Breast epithelium (tissue), 4 donors: ENCODE data around the gene LAMC1. TPM values are rescaled to one million over a fixed set of nuclear protein-coding genes. Genes with fewer than 3 reads are reported as not detected.

Experiments used
- DNase-seq, 2 donors: peaks; one replicate each; pipeline ENCODE4 v3.0.0-alpha.2; 2019; ENCODE audit warnings: low spot score in 2 of 2
- H3K27ac ChIP-seq, 2 donors: fragments of 200-600 bp; sonication (generic) in 1 of 2; one replicate each; pipeline ENCODE4 v1.5.1; 2016 to 2019; ENCODE audit warnings: mild to moderate bottlenecking in 1 of 2
- H3K27me3 ChIP-seq, 2 donors: fragments of 200-600 bp; sonication (generic) in 1 of 2; one replicate each; pipeline versions ENCODE4 v1.5.1 to v1.6.0; 2017 to 2019; ENCODE audit warnings: control low read depth in 1 of 2, mild to moderate bottlenecking in 1 of 2
- H3K36me3 ChIP-seq: fragments of 200-600 bp; one replicate; pipeline ENCODE4 v1.5.1; 2019
- H3K4me1 ChIP-seq, 2 donors: fragments of 200-600 bp; sonication (generic); one replicate each; pipeline ENCODE4 v1.5.1; 2016 to 2019; ENCODE audit warnings: control low read depth in 1 of 2
- H3K4me3 ChIP-seq, 3 donors: fragments of 200-600 bp; sonication (generic); 1 replicate in 2 of 3; 2 replicates in 1 of 3; pipeline ENCODE4 v1.5.1; 2016 to 2019; ENCODE audit warnings: mild to moderate bottlenecking in 3 of 3, moderate library complexity in 2 of 3
- H3K9me3 ChIP-seq, 2 donors: fragments of 200-600 bp; sonication (generic) in 1 of 2; one replicate each; pipeline ENCODE4 v1.5.1; 2016 to 2019; ENCODE audit warnings: control low read depth in 1 of 2
- POLR2A ChIP-seq: fragments of 450-650 bp; IDR thresholded peaks from one replicate; pipeline ENCODE4 v1.6.1; 2016; ENCODE audit warnings: antibody characterized with exemption, mild to moderate bottlenecking, moderate library complexity
- POLR2AphosphoS5 ChIP-seq, 3 donors: sonication (generic); formaldehyde crosslinking; IDR thresholded peaks; one replicate each; pipeline ENCODE4 v1.6.1; 2017; ENCODE audit warnings: antibody characterized with exemption in 3 of 3
- intact Hi-C: fragments of 100-400 bp; cut with DNase I; formaldehyde crosslinking; loops from one replicate; pipeline ENCODE4 v1.15.1; 2023; ENCODE audit warnings: low total_unique reads
- total RNA-seq, 3 donors: library from RNA; depleted of rRNA; stranded (reverse); fragments of >200 nt; gene quantifications; one replicate each; pipeline ENCODE4 v1.1.0, GENCODE V29; 2016
- TF ChIP-seq, protein P1 (sequence below), 3 donors: fragments of 450-650 bp; IDR thresholded peaks; one replicate each; pipeline ENCODE4 v1.5.1; 2016 to 2017; ENCODE audit warnings: antibody characterized with exemption in 3 of 3, mild to moderate bottlenecking in 3 of 3, moderate library complexity in 3 of 3

LAMC1 gene
- total RNA-seq, 3 donors from 2014 or later, result 125 to 679 (median 249) TPM

DNA sequence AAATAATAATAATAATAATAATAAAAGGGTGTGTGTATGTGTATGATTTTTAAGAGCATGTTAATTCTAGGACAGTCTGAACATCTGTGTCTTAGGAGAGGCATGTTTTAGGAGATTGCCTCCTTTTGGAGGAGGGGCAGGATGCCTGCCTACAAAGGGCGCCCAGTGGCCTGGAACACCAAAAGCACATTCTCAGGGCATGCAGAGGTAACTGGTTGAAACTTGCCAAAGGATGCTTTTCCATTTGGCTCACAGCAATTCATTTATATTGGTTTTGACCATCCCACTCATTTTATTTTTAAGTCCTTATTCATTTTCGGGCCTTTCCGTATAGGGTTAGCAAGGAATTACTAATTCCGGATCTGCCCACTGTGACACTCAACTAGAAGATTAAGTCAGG, 141.7 kb downstream of the LAMC1 start:
- DNase-seq, result peak in 1 of 2 donors; percentile 68
- no peaks in the 10 kb centered on the region for H3K36me3 ChIP-seq
- H3K4me1 ChIP-seq, result no peaks in the 10 kb centered on the region
- no peaks in the 10 kb centered on the region for H3K9me3 ChIP-seq
- intact Hi-C loops, result no loop called here
- TF ChIP-seq POLR2AphosphoS5 (IDR thresholded peaks at IDR 0.05), result no peak
- TF ChIP-seq, protein P1, sequence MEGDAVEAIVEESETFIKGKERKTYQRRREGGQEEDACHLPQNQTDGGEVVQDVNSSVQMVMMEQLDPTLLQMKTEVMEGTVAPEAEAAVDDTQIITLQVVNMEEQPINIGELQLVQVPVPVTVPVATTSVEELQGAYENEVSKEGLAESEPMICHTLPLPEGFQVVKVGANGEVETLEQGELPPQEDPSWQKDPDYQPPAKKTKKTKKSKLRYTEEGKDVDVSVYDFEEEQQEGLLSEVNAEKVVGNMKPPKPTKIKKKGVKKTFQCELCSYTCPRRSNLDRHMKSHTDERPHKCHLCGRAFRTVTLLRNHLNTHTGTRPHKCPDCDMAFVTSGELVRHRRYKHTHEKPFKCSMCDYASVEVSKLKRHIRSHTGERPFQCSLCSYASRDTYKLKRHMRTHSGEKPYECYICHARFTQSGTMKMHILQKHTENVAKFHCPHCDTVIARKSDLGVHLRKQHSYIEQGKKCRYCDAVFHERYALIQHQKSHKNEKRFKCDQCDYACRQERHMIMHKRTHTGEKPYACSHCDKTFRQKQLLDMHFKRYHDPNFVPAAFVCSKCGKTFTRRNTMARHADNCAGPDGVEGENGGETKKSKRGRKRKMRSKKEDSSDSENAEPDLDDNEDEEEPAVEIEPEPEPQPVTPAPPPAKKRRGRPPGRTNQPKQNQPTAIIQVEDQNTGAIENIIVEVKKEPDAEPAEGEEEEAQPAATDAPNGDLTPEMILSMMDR (IDR thresholded peaks at IDR 0.05), result no peak
- TF ChIP-seq POLR2A, result no peak
- H3K4me3 ChIP-seq, result no peak overlapping the region
- no peaks in the 10 kb centered on the region for H3K27me3 ChIP-seq
- H3K27ac ChIP-seq, result peak overlapping the region in 1 of 2 donors; percentile 63

- DNase-seq, result no peak
- Histone ChIP-seq H3K4me1 (no peaks in the 10 kb centered on the region), H3K27ac (peak overlapping the region; percentile 13 to 63), H3K4me3 (no peak overlapping the region), H3K27me3 (no peaks in the 10 kb centered on the region), H3K9me3 (no peaks in the 10 kb centered on the region), H3K36me3 (no peaks in the 10 kb centered on the region)
- intact Hi-C loops, result no loop called here
- TF ChIP-seq, protein P1 (IDR thresholded peaks at IDR 0.05), result no peak
- TF ChIP-seq POLR2A, result no peak
- no peak for TF ChIP-seq POLR2AphosphoS5 (IDR thresholded peaks at IDR 0.05)
Measured at GRCh38 chr1:183165456-183165855, 142.2 kb downstream of the LAMC1 start.

GRCh38 chr1:183166454-183166853, 143.2 kb downstream of the LAMC1 start:
- intact Hi-C loops, result no loop called here
- Histone ChIP-seq H3K4me1 (no peaks in the 10 kb centered on the region), H3K4me3 (no peak overlapping the region), H3K36me3 (no peaks in the 10 kb centered on the region), H3K9me3 (no peaks in the 10 kb centered on the region), H3K27me3 (no peaks in the 10 kb centered on the region), H3K27ac (no peak overlapping the region)
- DNase-seq, result no peak
- TF ChIP-seq POLR2AphosphoS5 (IDR thresholded peaks at IDR 0.05) (no peak), POLR2A (no peak)
- TF ChIP-seq, protein P1 (IDR thresholded peaks at IDR 0.05), result no peak

DNA sequence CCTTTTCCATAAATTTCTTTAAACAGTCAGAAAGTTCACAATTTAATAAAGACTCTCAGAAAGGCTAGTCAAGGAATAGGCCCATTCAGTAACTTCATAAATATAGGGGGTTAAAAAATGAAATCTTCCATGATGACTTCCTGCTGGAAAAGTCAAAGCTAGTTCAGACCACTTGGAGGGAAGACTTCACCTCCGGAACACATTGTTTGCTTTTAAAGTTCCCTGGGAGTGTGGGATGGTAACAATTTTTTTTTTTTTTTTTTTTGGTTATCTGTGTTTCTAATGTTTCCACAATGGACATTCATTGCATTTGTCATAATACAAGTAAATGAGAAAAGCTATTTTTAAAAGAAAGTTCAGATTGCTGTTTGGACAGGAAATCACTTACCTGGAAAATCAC, 144.5 kb downstream of the LAMC1 start:
- Histone ChIP-seq H3K27me3 (no peaks in the 10 kb centered on the region), H3K4me3 (no peak overlapping the region), H3K27ac (no peak overlapping the region), H3K9me3 (no peaks in the 10 kb centered on the region), H3K4me1 (no peaks in the 10 kb centered on the region), H3K36me3 (no peaks in the 10 kb centered on the region)
- no peak for DNase-seq
- TF ChIP-seq, protein P1 (IDR thresholded peaks at IDR 0.05), result no peak
- TF ChIP-seq POLR2A (no peak), POLR2AphosphoS5 (IDR thresholded peaks at IDR 0.05) (no peak)
- intact Hi-C loops, result no loop called here

DNA sequence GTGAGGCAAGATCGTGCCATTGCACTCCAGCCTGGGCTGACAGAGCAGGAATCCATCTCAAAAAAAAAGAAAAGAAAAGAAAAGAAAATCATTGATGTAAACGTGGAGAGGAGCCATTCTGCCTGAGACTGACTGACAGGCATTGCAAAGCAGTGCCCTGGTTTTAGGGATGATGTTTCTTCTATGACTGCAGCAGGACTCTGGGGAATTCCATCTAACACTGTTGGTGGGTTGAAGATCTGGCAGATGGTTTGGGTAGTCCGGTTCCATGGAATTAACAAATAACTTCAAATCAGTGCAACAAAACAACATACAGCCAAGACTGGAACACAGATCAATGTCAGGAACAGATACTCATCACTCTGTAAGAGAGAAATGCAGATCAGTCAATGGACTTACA, 145.1 kb downstream of the LAMC1 start:
- H3K4me1 ChIP-seq, result no peaks in the 10 kb centered on the region
- H3K36me3 ChIP-seq, result no peaks in the 10 kb centered on the region
- no peaks in the 10 kb centered on the region for H3K9me3 ChIP-seq
- DNase-seq, result no peak
- intact Hi-C loops, result no loop called here
- no peak overlapping the region for H3K27ac ChIP-seq
- TF ChIP-seq, protein P1 (IDR thresholded peaks at IDR 0.05), result no peak
- no peak for TF ChIP-seq POLR2AphosphoS5 (IDR thresholded peaks at IDR 0.05)
- H3K4me3 ChIP-seq, result no peak overlapping the region
- H3K27me3 ChIP-seq, result no peaks in the 10 kb centered on the region
